Stimulated activated CD8-positive, alpha-beta memory T cell treated with anti-CD3 and anti-CD28 coated beads, Interleukin-7, amount 100 ng/mL, for 24 hours (primary cell): Measurements from ENCODE around the gene CTDSP2.
"Not testable (repeated sequence)": the region's sequence is repeated elsewhere in the genome, so short reads cannot be mapped to it uniquely, and the experiment has no call there.

Experiments used
- DNase-seq: peaks from one replicate; pipeline ENCODE4 v3.0.0-alpha.2; 2020; ENCODE audit warnings: low read depth

The CTDSP2 gene

GRCh38 chr12:57781801-57782200 lies 64.7 kb downstream of the CTDSP2 start:
- no peak for DNase-seq

GRCh38 chr12:57781244-57781643 lies 65.3 kb downstream of the CTDSP2 start:
- no peak for DNase-seq

GRCh38 chr12:57780284-57780897 lies 66.1 kb downstream of the CTDSP2 start:
- no peak for DNase-seq

GRCh38 chr12:57779736-57780135 lies 66.8 kb downstream of the CTDSP2 start:
- no peak for DNase-seq

- no peak for DNase-seq
These were observed 68.6 kb downstream of the CTDSP2 start for GRCh38 chr12:57777911-57778310.

- no peak for DNase-seq
These were observed 69.2 kb downstream of the CTDSP2 start for GRCh38 chr12:57777367-57777766.

- no peak for DNase-seq
These were observed 70.3 kb downstream of the CTDSP2 start for GRCh38 chr12:57776247-57776587.

- DNase-seq, result no peak
These were observed 70.8 kb downstream of the CTDSP2 start for GRCh38 chr12:57775563-57776246.

GRCh38 chr12:57775044-57775443 lies 71.5 kb downstream of the CTDSP2 start:
- DNase-seq, result no peak

- not testable (repeated sequence) for DNase-seq
These were observed 71.9 kb downstream of the CTDSP2 start for GRCh38 chr12:57774634-57775033.

GRCh38 chr12:57772429-57773322 lies 73.9 kb downstream of the CTDSP2 start, which contains the start of gene EEF1AKMT3:
Gene EEF1AKMT3 (plus strand): TSS chr12:57772614. CDS start chr12:57772725, 111 bp downstream.
- DNase-seq, result no peak

GRCh38 chr12:57771873-57772428 lies 74.6 kb downstream of the CTDSP2 start, which contains the start of gene METTL1:
Gene METTL1 (minus strand): TSS chr12:57772105. CDS start chr12:57772083, 22 bp downstream.
- peak; percentile 89 for DNase-seq

- peak; percentile 84 for DNase-seq
These were observed 75.2 kb downstream of the CTDSP2 start for GRCh38 chr12:57771236-57771872.

- DNase-seq, result no peak
These were observed 75.8 kb downstream of the CTDSP2 start for GRCh38 chr12:57770734-57771133.
